Right ventricle myocardium superior (tissue), 1 donor: ENCODE measurements around the gene N4BP2L1. TPM values are rescaled to one million over a fixed set of nuclear protein-coding genes. Genes with fewer than 3 reads are reported as not detected.

Experiments used
- ATAC-seq: fragments of 200-7000 bp; cut with Tn5 transposase; one replicate; pipeline ENCODE4 v1.9.1; 2020; ENCODE audit warnings: mild to moderate bottlenecking; ENCODE audit not compliant: poor library complexity
- DNase-seq: peaks from one replicate; pipeline ENCODE4 v3.0.0-alpha.2; 2020
- intact Hi-C: fragments of 100-400 bp; cut with DNase I; formaldehyde crosslinking; loops from one replicate; pipeline ENCODE4 v1.11.2; 2022
- long read RNA-seq: library from polyadenylated mRNA; unstranded; transcript quantifications from one replicate; pipeline ENCODE4 v2.0.0, GENCODE V29; 2021
- total RNA-seq: library from RNA; stranded (reverse); fragmentation: NEBNext Ultra II Directional; extraction: Animal tissue kit (Norgen Biotek cat#: 25700); gene quantifications from one replicate; pipeline ENCODE4 v1.2.1, GENCODE V29; 2021
- donor health status: DM: no; HTN: yes; CAD: no; lungs with severe emphysema.

N4BP2L1 gene
- total RNA-seq: 3.7 TPM
- long read RNA-seq, transcript N4BP2L1-202 (5 exons, 3,046 nt): major isoform, 5 of 11 reads
- long read RNA-seq, partial matches to known transcripts: 0 of 11 reads
- long read RNA-seq, other reads (novel, unspliced or antisense): 2 of 11 reads

DNA sequence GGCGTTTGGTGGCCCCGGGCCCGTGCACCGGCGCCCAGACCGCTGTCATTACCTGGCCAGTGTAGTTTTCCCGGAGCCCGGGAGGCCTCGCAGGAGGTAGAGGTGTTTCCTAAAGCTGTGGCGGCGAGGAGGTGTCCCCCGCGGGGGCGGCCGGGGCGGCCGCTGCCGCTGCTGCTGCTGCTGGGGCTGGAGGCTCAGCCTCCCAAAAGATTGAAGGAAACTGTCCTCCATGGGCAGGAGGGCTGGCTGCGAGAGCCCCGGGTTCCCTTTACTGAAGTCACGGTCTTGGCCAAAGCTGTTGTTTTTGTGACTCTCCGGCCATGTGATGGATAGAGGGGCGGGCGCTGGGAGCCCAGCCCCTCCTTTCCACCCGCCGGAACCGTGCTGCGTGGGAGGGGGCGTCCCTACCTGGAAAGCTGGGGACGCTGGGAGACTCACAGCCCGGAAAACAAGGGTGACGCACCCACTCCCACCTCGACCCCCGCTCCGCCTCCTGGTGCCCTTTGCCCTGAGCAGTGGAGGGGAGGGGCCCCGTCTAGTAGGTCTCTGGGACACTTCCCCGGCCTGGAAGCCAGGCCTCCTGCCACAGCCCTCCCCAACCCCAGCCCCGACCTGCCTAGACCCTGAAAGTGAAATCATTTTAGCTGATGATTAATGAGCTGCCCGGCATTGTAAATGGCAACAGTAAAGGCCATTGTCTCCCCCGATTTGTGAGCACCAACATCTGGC, at the start of gene N4BP2L1:
N4BP2L1 (minus strand) TSS at position 279 of the 729 bp plus-strand sequence; CDS start at position 231, 48 bp downstream.
- DNase-seq (peak; percentile 78), ATAC-seq (peak; percentile 73)
- intact Hi-C loops: no loop called here

- intact Hi-C loops: no loop called here
- ATAC-seq (no peak), DNase-seq (no peak)
Observed at GRCh38 chr13:32476892-32477291, 49.0 kb upstream of the N4BP2L1 start.

DNA sequence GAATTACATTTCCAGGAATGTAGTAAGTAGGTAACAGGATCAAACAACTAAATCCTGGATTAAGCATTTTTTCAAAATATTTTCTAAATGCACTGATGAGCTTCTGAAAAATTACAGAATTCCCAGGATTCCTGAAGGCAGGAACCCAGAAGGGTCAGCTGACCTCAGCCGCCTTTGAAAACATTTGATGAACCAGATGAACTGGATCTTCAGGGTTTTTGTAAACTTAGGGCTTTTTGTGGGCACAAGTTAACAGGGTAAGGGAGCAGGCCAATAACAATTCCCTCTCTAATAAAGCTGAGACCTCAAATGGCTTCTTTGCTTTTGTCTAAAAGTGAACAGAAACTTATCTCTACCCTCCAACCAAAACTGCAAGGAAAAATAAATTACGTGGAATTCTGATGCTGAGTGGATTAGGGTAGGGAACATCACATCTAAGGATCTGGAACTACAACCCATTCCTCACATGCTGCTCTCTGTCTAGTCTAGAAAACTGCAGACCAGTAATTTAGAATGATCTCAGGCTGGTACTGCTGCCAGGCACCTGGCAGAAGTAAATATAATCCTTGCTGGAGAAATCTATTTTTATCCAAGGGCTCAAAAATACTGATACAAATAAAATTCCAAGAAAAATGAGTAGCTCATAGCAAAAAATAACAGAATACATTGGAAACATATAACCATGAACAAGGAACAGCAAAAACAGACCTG, 48.2 kb upstream of the N4BP2L1 start:
- DNase-seq (no peak), ATAC-seq (no peak)
- intact Hi-C loops: no loop called here

DNA sequence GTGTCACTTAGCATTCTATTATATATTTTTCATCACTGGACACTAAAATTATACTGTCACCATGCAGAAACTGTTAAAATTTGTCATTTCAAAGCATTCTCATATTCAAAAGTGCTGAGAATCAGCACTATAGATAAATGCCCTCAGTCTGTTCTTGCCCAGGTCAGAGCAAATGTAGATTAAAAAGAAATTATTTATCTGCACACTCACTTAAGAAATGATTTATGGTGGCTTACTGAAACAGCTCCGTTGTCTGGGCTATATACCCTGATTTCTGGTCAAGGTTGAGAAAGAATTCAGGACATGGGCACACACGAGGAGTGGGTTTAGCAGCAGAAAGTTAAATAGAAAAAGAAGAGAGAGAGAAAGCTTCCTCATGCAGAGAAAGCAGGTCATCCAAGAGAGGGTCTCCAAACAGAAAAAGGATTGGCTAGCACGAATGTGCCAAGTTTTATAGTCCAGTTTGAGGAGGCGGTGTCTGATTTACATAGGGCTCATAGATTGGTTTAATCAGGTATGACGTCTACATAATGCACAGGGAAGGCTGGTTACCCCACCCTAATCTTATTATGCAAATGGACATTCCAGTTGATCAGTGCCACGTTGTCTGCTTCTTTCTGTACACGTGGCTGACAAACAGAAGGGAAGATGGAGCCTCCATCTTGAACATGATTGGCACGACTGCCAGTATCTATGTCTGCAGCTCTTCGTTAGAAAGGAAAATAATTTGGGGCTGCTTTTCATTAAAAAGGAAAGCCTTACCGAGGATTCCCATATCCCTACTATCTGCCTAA, 47.3 kb upstream of the N4BP2L1 start:
- DNase-seq (no peak), ATAC-seq (no peak)
- intact Hi-C loops: no loop called here

DNA sequence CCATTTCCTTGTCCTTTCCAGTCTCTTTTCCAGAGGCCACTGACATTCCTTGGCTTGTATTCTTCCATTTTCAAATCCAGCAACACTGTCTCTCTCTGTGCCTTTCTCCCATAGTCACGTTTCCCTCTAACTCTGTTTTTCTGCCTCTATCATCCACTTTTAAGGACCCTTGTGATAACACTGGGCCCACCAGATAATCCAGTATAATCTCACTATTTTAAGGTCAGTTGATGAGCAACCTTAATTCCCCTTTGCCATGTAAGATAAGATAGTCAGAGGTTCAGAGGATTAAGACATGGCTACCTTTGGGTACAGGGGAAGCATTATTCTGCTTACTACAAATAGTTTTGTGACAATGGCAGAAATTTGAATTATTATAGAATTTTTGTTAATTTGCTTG, 45.7 kb upstream of the N4BP2L1 start:
- DNase-seq (no peak), ATAC-seq (no peak)
- intact Hi-C loops: no loop called here

- peak; percentile 6 for ATAC-seq
- no peak for DNase-seq
- intact Hi-C loops: no loop called here
Observed at GRCh38 chr13:32472194-32472621, 44.3 kb upstream of the N4BP2L1 start.

DNA sequence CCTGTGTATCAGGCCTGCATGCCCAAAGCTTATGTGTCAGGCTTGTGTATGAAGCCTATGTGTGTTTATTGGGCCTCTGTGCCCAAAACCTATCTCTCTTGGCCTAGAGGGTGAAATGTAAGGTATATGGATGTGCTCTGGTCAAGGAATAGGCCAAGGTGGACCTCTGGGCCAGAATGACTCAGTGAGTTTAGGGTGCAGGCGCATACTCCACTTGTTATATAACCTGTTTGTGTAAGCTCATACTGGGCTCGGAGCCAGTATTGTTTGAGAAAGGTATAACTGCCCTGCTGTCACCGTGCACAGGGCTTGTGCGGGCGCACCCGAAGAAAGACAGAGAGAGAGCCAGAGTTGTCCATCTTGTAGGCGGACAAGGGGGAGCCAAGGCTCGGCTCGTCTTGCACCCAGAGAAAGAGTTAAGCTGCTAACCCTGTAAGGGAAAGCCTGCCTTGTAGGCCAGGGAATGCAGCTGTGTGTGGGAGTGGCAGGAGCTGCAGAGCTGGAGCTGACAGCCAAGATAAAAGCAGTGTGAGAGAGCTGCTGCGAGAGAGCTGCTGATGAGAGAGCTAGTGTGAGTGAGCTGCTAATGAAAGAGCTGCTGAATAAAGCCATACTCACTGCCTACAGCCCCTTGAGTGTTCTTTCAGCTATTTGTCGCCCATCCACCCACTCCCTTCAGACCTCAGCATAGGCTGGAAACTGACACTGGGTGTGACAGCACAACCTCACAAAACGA, 43.4 kb upstream of the N4BP2L1 start:
- intact Hi-C loops: no loop called here
- DNase-seq (peak; percentile 45), ATAC-seq (peak; percentile 80)

GRCh38 chr13:32468502-32469142, 40.7 kb upstream of the N4BP2L1 start:
- ATAC-seq (no peak), DNase-seq (no peak)
- intact Hi-C loops: no loop called here

DNA sequence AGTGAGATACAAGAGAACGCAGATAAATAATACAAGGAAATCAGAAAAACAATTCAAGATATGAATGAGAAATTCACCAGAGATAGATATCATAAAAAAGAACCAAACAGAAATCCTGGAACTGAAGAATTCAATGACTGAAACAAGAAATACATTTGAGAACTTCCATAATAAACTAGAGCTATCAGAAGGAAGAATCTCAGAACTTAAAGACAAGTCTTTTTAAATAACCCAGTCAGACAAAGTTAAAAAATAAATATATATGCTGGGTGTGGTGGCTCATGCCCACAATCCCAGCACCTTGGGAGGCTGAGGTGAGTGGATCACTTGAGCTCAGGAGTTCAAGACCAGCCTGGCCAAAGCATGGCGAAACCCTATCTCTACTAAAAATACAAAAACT, 28.7 kb upstream of the N4BP2L1 start:
- intact Hi-C loops: no loop called here
- DNase-seq (no peak), ATAC-seq (no peak)

- intact Hi-C loops: no loop called here
- DNase-seq: no peak
- ATAC-seq: no peak
Observed at GRCh38 chr13:32455594-32455903, 27.6 kb upstream of the N4BP2L1 start.

DNA sequence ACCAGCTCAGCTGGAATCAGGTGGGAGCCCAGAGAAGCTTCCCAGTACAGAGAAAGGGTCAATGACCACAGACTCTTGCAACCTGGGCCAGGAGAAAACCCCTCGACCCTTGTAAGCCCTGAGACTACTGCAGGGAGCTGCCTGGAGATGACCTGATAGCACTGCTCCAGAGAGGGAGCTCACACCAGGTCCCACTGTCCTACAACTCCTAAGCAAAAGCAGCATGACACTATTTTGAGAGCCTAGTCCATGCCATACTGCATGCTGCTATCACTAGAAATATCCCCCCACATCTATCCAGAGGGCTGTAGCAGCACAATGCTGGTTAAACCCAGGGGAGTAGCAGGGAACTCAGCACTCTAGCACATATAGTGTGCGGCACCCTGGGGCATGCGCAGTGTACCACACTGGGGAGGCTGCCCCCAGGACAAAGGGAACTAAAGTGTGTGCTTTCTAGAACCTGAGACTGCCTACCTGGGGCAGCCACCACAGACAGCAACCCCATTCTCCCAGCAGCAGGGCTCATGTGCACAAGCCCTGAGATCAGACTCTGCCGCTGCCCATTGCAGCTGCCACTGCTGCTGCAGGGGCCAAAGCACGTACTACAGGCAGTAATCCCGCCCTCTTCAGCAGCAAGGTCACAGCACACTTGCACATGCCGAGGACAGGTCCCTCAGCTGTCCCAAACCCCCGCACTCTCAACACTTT, 27.1 kb upstream of the N4BP2L1 start:
- DNase-seq: no peak
- intact Hi-C loops: no loop called here
- peak; percentile 70 for ATAC-seq

DNA sequence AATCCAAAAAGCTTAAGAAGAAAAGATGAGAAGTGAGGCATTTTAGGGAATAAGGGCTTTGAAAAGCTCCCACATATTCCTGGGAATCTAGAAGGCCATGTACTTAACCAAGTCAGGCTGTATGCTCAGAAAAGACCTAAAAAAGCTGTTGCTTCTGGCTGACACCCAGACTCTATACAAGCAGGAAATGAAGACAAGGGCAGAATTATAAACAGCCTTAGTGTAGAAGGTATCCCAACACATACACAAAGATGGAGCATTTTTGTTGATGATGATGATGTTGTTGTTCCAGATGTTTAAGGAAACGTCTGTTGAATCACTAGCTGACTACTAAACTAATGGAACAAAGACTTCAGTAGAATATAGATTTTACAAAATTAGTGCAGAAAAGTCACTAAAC, 26.1 kb upstream of the N4BP2L1 start:
- intact Hi-C loops: no loop called here
- no peak for DNase-seq

DNA sequence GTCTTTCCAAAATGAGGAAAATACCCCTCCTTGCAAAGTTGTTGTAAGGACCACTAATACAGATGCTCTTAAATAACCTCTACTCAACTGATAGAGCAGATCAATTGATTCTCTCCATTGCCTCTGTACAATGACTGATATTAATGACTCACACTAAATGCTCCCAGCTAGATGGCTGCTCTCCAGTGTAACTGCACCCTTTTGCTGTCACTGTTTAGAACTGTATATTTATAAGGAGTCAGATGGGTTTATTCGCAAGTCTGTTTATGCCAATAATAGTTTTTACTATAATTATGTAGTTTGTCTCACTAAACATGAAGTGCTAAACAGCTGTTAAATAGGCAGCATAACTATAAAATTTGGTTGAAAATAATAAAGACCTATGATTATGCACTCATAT, 21.0 kb upstream of the N4BP2L1 start:
- intact Hi-C loops: no loop called here
- ATAC-seq (no peak), DNase-seq (no peak)

More for the DNA sequence above, 26.1 kb upstream of the N4BP2L1 start:
- ATAC-seq: no peak

DNA sequence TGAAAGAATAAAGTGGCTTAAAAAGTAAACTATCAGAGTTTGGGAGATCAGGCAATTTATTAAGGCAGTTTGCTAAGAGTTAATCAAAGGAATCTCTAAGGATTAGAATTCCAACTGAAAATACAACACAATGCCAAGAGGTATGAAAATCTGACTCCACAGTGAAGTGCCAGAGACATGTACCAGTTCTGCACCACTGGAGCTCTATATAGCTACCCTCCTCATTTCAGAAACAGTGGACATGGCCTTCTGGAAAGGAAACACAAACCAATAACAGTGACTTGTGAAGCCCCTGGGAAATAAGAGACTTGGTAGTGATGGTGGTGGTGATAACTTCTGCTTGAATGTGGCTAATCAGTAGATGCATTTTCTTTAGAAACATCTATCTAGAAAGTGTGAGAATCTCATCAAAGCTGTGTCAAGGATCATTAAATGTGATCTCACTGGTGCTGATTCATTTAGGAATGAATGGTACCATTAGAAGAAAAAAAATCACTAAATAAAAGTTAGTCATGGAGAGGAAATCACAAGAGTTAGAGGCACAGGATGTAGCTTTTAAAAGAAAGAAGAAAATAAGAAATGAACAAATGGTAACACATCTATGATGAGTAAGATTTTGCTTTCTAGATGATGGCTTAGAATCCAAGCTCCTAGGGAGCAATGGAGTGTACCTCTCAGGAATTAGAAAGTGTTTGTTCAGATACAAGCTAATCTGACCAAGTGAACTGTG, 20.1 kb upstream of the N4BP2L1 start:
- intact Hi-C loops: no loop called here
- DNase-seq: no peak
- ATAC-seq: no peak

GRCh38 chr13:32446773-32447465, 19.0 kb upstream of the N4BP2L1 start:
- intact Hi-C loops: no loop called here
- no peak for DNase-seq
- no peak for ATAC-seq

GRCh38 chr13:32446220-32446619, 18.3 kb upstream of the N4BP2L1 start:
- ATAC-seq (no peak), DNase-seq (no peak)
- intact Hi-C loops: no loop called here

- intact Hi-C loops: no loop called here
- DNase-seq (no peak), ATAC-seq (no peak)
Observed at GRCh38 chr13:32445461-32445860, 17.5 kb upstream of the N4BP2L1 start.
